ENCODE data around the gene PAK5.

Gene PAK5

GRCh38 chr20:9838378-9839295, at the start of gene PAK5:
PAK5 (minus strand) TSS chr20:9839076; CDS start chr20:9644328, 194,748 bp downstream.
- peak; percentile 30 for DNase-seq (ENCODE audit: low spot score)

DNA sequence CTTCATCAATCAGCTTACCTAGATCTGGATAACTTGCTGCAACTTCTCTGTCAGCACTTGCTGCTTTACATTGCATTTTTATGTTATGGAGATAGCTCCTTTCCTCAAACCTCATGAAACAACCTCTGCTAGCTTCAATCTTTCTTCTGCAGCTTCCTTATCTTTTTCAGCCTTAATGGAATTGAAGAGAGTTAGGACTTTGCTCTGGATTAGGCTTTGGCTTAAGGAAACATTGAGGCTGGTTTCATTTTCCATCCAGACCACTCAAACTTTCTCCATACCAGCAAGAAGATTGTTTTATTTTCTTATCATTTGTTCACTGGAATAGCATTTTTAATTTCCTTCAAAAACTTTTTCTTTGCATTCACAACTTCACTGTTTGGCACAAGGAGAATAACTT, 48.8 kb upstream of the PAK5 start:
- no peak for DNase-seq (ENCODE audit: low spot score)

- DNase-seq (ENCODE audit: low spot score): no peak
Measured at GRCh38 chr20:9886227-9886626, 47.4 kb upstream of the PAK5 start.

- DNase-seq (ENCODE audit: low spot score): no peak
Measured at GRCh38 chr20:9884666-9885065, 45.8 kb upstream of the PAK5 start.

DNA sequence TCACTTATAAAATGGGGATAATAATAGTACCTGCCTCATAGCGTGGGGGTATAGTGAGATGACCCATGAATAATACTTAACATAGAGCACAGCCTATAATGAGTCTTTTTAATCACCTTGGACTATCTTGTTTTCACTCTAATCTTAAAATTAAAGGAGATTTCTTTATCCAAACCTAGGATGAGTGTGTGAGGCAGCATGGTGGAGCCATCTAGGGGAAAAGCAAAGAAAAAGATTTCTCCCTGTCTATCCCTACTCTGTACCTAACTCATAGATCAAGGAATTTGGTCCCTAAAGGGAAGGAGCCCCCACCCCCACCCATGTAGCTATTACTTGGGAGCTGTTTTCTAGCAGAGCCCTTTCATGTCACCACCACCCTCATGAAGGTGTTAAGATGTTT, 45.2 kb upstream of the PAK5 start:
- DNase-seq (ENCODE audit: low spot score): no peak

- no peak for DNase-seq (ENCODE audit: low spot score)
Measured at GRCh38 chr20:9877932-9878495, 39.1 kb upstream of the PAK5 start.

DNA sequence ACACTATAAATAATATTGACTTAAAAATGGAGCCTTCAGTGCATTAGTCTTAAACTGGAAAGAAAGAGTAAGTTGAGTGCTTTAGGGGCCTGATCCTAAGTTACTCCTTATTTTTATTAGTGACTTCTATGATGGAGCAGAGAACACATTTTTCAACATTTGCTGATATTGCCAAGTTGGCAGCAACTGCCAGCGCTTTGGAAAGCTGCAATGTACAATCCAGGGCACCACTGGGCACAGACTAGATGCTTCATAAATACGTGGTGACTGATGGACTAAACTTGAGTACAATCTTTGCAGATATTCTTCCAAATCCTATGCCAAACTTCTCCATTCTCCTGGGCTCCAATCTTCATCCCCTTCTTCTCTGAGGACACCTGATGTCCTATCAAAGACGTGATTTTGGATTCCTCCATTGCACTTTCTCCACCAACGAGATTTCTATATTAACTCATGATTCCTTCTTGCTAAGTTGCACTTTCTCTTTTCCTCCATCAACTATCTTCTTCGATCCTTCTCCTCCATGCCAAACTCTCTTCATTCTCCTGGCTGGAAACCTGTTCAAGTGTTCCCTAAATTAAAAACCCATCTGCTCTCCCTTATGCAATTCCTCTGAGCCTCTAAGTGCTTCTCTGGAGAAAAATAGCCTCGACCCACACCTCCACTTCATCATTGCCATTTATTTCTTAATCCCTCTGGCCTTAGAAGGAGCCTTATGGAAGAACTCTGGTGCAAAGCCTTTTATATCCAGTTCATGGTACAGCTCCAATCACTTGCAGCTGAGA, 28.5 kb upstream of the PAK5 start:
- no peak for DNase-seq (ENCODE audit: low spot score)

- DNase-seq (ENCODE audit: low spot score): no peak
Measured at GRCh38 chr20:9852566-9852965, 13.7 kb upstream of the PAK5 start.

- no peak for DNase-seq (ENCODE audit: low spot score)
Measured at GRCh38 chr20:9839626-9840025, 750 bp upstream of the PAK5 start.

GRCh38 chr20:9838035-9838377, 870 bp downstream of the PAK5 start:
- DNase-seq (ENCODE audit: low spot score): no peak

- DNase-seq (ENCODE audit: low spot score): no peak
Measured at GRCh38 chr20:9837634-9838033, 1.2 kb downstream of the PAK5 start.

- DNase-seq (ENCODE audit: low spot score): no peak
Measured at GRCh38 chr20:9835302-9835701, 3.6 kb downstream of the PAK5 start.

DNA sequence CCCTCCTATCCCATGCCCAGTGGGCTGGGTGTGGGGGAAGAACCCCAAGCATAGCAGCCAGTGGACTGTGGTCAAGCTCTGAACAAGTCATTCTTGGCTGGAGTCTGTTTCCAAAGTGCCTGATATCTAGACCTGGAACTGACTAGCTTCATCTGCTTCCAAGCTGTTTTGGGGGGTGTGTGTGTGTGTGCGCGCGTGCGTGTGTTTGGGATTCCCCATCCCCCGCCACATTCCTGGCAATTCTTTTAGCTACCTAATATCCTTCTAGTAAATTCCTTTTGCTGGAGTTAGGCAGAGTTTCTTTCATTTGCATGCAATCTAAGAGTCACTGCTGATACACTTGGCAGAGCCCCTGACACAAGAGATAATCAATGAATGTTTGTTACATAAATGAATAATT, 7.8 kb downstream of the PAK5 start:
- DNase-seq (ENCODE audit: low spot score): no peak

DNA sequence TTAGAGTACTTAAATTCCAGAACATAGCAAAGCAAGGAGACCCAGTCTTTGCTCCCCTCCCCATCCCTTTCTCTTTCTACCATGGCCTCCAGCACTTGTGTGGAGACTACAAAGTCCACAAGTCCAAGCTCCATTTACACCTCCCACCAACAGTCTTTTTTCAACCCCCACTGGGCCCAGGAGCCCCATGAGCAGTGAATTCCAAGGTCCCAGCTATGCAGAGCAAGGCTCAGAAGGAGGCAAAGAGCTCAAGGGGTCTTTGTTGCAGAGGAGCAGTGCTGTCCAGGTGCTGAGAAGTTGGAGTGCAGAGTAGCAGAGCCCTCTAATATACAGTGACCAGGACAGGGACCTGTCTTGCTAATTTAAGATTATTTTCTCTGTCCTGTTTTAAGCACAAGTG, 9.0 kb downstream of the PAK5 start:
- no peak for DNase-seq (ENCODE audit: low spot score)

DNA sequence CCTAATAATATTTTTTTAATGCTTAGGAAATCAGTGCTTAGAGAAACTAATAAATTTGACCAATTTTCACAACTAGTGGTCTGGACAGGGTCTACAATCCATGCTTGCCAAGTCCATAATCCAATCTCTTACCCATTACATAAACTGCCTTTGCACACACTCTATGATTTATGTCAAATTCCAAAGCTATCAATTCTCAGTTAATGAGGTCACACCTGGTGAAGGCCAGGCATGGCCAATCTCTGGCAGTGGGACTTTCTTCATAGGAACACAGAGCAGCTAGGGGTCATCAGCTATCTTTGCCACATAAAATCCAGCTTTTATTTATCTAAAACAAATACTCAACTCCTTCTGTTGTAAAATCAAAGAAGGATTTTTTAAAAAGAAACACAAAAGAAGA, 21.2 kb downstream of the PAK5 start:
- DNase-seq (ENCODE audit: low spot score): no peak

DNA sequence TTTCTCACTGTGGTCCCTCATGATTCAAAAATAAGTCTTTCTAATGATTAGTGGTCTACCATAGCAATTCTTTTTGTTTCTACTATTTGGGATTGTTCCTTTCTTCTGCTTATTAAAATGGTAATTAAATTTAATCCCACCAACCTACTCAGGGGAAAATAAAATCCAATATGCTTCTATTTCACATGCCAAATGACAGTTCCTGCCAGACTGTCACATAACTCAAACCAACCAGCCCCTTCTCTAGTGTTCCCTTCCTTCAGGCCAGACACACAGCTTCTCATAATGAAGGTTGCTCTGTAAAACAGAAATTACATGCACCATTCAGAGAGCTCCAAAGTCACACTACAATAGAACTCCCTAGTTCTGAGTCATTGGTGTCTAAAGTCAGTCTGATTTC, 23.2 kb downstream of the PAK5 start:
- DNase-seq (ENCODE audit: low spot score): no peak

DNA sequence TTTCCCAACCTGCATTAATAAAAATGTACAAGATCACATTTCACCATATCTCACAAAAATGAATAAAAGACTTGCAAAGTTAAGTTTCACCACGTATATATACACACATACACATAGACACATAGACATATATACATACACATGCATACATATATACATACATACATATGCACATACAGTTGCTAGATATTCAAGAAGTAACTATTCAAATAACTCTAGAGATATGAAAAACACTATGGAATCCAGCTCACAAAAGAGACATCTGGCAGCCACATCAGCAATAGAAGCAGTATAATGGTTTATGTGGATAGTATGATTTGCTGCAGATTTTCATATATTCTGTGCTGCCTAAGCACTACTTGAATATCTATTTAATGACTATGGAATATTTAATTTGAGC, 28.1 kb downstream of the PAK5 start:
- DNase-seq (ENCODE audit: low spot score): no peak

GRCh38 chr20:9809271-9809670, 29.6 kb downstream of the PAK5 start:
- no peak for DNase-seq (ENCODE audit: low spot score)

DNA sequence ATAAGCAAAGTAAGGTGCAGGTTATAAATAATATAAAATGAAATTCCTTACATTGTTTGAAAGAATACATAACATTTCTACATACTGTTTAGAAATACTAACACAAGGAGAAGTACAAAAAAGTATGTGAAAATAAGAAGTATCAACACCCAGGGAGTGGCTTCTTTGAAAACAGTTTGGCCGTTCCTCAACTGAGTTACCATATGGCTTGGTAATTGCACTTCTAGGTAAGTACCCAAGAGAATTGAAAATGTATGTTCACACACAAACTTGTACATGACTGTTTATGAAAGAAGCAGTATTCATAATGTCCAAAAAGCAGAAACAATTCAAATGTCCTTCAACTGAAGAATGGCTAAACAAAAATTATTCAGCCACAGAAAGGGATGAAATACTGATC, 30.7 kb downstream of the PAK5 start:
- DNase-seq (ENCODE audit: low spot score): no peak

GRCh38 chr20:9807136-9807535, 31.7 kb downstream of the PAK5 start:
- DNase-seq (ENCODE audit: low spot score): no peak

DNA sequence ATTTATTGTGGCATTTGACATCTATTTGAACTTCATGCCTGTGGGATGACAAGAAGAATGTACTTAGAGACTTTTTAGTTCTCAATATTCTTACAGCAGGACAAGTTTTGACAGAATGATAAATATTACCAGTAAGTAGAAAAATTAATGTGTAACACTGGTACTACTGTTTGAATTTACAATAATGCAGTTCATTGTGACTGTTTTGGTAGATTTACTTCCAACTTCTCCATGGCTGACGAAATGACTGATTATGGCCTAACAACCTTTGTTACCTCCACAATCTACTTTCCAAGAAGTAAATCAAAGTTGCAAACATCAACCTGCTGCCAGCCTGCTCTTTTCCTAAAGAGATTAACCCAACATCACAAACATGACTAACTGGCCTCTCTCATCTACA, 38.5 kb downstream of the PAK5 start:
- DNase-seq (ENCODE audit: low spot score): no peak

DNA sequence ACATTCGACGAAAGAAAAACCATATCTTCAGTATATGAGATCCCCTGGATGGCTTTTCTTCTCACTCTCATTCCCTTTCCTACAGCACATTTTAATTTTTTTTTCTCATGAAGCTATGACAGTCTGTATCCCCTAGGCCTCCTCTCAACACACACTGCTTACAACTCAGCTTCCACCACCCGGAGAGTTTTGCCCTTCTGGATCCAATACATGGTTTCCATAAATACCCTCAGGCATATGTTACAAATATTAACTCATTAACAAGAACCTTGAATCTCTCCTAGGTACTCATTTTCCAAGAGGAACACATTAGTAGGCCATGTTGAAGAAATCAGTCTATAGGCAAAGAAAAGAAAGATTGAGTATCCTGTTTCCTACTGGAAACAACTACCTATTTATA, 44.0 kb downstream of the PAK5 start:
- DNase-seq (ENCODE audit: low spot score): no peak

GRCh38 chr20:9792674-9793073, 46.2 kb downstream of the PAK5 start:
- DNase-seq (ENCODE audit: low spot score): no peak

All from AG08396 (cell line).